Epithelial cell of prostate (primary cell): ENCODE data around the gene NAA60.

Experiments used
- DNase-seq: peaks from one replicate; pipeline ENCODE4 v3.0.0-alpha.2; 2011; ENCODE audit warnings: low read depth, low spot score
- H3K27ac ChIP-seq: fragments of 450-650 bp; 2 replicates; pipeline ENCODE4 v1.5.1; 2017; ENCODE audit warnings: mild to moderate bottlenecking

Gene NAA60

DNA sequence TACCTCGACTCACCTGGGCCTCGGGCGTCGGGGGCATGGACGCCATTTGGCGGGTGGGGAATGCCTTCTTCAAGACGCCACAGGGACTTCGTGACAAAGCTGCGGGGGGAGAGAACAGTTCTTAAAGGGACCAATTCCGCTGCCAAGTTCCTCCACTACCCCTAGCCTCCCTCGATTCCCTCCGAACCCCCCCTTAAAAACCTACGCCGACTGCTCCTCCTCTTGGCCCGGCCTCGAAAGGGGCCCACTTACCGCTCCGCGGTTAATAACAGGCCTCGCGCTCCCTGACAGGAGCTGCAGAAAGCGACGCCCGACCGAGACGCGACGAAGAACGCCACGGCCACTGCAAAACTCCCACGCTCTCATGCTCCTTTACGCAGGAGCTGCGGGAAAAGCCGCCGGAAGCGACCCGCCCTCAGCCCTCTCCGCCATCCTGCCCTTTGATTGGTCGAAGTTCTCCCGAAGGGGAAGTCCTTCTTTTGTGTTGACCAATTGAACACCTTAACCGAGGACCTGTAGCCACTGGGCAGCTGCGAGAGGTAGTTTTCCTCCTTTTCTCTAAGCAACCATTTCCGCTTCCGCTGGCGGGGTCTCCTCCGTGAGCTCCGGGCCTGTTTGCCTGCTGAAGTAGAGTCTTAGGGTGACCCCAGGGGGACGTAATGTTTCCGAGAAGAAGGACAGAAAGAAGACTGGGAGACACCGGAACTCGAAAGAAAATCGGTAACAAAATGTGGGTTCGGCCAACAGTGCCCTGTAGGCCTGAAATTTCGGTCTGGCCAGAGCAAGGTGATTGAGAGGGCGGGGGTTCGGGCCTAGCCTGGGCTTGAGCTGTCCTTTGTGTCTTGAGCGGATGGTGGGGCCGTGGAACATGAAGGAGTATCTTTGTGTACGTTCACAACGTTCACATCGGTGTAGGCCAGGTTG, at the start of gene NAA60, which contains the start of gene ZNF597:
Gene NAA60, plus strand, starts transcription at position 573 of the 924 bp plus-strand sequence. CDS start 32,548 bp downstream, outside the sequence.
Gene ZNF597, minus strand, starts transcription at position 397 of the 924 bp plus-strand sequence. Its CDS starts 351 bp downstream, at position 46.
- peak within 1 kb of the TSS; percentile 83 for H3K27ac ChIP-seq
- DNase-seq: peak; percentile 71

DNA sequence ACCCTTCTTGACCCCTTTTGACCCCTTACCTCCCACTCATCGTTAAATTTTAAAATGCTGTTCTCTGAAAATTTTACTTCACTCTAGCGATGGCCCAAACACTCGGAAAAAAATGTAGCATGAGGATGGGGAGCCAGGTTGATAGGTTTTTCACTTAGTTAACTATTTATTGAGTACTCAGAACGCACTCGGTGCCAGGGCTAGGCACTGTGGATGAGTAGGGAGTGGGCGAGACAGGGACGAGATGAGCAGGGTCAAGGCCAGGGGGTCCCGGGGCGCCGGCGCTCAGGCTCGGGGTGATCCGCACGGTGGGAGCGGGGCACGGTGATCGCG, 43.1 kb upstream of the NAA60 start:
- no peak for DNase-seq
- peak overlapping the region; percentile 75 for H3K27ac ChIP-seq

DNA sequence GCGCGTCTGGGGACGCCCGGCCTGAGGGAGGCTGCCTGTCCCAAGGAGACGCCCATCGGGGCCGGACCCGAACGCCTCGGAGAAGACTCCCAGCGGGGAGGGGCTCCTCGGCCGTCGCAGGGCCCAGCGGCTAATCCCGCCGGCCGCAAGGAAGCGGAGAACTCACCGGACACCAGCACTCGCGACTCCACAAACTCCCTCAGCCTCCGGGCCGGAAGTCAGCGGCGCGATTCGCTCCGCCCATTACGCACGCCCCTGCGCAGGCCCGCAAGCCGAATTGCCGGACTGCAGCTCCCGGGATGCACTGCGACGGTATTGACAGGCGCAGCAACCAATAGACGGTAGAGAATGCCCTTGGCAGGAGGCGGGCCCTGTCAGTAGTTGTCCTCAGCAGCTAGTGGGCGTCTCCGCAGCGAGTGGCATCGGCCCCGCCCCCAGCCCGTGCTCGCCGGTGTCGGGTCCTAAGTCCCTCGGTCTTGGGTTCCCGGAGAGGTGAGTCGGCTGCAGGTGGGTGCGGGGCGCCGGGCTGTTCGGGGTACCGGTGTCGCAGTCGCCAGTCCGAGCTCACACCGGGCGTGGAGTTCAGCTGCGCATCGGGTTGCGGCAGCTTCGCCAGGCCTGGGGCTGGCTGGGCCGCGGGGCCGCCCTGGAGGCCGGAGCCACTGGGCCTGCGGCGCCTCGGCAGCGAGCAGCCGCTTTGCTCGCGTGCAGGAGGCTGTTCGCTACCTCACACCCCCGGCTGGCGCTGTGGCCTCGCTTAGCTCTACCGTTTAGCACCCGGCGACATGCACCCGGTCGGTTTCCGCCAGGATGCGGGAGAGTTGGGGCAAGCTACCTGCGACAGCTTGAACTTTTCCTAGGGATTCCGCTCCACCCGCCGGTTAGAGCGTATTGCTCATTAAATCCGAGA, 42.4 kb upstream of the NAA60 start, which contains the start of the genes ZNF174 and ZSCAN32:
Gene ZNF174, plus strand, starts transcription at position 437 of the 910 bp plus-strand sequence. CDS start 790 bp downstream, outside the sequence.
Gene ZSCAN32, minus strand, starts transcription at position 226 of the 910 bp plus-strand sequence. CDS start 3,447 bp downstream, outside the sequence.
- DNase-seq: peak; percentile 95
- peak within 1 kb of the TSS; percentile 75 for H3K27ac ChIP-seq

DNA sequence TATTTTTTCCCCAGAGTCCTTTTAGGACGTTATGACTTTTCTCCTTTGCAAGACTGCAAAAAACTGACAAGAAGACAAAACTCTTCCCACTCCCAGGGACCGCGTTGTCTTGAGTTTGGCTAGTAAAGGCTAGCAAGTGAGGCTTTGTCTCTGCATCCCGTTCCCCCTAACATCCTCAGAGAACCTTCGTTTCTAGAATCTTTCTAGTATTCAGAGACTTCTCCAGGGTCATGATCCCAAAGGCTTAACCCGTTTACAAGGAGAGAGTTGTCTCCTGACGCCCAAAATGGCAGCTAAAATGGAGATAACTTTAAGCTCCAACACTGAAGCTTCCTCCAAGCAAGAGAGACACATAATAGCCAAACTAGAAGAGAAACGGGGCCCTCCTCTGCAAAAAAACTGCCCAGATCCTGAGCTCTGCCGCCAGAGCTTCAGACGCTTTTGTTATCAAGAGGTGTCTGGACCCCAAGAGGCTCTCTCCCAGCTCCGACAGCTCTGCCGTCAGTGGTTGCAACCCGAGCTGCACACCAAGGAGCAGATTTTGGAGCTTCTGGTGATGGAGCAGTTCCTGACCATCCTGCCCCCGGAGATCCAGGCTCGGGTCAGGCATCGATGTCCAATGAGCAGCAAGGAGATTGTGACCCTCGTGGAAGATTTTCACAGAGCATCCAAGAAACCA, 41.6 kb upstream of the NAA60 start:
- no peak for DNase-seq
- peak overlapping the region; percentile 75 for H3K27ac ChIP-seq

DNA sequence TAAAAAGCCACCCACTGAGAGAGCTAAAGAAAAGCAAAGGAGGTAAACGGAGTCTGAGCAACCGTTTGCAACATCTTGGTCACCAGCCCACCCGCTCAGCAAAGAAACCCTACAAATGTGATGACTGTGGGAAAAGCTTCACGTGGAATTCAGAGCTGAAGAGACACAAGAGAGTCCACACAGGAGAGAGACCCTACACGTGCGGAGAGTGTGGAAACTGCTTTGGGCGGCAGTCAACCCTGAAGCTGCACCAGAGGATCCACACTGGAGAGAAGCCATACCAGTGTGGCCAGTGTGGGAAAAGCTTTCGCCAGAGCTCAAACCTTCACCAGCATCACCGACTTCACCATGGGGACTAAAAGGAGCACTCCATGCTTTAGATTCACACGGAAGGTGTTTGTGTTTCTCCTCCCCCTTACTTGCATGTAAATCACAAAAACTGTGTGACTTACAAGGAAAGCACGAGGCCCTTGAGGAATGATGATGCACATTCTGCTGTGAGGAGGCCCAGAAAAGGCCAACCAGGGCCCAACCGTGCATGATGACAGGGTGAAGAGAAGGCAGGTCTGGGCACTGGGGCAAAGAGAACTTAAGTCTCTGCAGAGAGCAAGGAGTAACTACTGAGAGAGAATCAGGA, 34.8 kb upstream of the NAA60 start:
- DNase-seq: no peak

DNA sequence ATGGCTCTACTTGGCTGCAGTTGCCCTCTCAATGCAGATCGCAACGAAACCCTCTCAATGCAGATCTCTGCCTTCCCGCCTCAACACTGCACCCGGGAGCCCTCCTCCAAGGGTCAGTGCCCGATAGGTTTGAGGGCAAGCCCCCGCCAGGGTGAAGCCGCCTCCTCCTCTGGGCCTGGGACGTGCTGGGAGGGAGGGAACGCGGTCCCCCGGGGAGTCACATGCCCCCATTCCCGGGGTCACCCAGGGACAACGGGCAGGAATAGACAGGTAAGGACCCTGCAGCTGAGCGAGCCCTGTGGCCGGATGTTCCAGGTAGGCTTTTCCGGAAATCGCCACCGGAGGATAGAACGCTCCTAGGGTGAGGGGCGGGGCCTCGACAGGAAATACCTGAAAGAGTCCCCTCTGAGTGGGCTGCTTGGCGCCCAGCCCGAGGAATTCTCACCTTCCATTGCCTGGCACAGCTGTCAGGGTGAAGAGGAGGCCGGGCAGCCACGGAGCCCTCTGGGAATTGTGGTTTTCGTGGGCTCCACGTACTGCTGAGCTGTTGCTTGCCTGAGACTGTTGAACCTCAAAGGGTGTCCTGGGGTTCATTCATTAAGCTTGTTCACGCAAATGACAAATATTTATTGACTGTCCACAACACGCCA, 29.6 kb upstream of the NAA60 start:
- no peak overlapping the region for H3K27ac ChIP-seq
- no peak for DNase-seq

More for the DNA sequence above, 34.8 kb upstream of the NAA60 start:
- H3K27ac ChIP-seq: no peak overlapping the region

DNA sequence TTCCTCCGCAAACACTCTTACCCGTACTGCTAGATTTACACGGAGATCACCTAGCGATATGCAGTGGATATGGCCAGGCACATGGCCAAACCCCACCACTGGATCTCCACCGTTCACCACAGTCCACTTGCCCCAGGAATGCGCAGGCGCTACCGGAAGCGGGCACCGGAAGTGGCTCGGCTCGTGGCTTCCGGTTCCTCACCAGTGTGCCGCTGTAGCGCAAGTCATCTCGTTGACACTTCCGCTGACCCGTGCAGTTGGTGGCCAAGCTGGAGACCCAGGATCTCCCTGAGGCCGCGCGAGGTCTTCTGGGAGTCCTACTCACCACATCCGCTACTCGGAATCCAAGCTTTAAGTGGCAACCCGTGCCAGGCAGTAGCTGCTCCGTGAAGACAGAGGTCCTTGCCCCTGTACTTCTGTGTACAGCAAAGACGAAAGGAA, 11.7 kb upstream of the NAA60 start:
- no peak for DNase-seq
- no peak overlapping the region for H3K27ac ChIP-seq

DNA sequence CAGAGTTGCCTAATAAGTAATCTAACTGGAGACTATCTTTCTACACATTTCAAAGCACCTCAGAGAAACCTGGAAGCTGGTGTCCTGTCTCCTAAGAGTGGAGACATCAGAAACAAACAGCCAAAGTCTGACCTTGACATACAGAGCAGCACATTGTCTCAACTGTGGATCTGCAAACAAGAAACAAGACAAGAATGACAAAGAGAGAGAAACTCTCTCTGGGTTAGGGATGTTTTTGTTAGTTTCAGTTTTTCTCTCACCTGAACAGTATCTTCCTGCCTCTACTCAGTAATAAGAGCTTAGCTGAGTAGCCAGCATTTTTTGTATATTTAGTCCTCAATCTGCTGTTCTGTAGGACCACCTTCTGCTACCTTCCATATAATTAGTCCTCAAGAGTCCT, 9.1 kb upstream of the NAA60 start:
- DNase-seq: no peak
- H3K27ac ChIP-seq: no peak overlapping the region

DNA sequence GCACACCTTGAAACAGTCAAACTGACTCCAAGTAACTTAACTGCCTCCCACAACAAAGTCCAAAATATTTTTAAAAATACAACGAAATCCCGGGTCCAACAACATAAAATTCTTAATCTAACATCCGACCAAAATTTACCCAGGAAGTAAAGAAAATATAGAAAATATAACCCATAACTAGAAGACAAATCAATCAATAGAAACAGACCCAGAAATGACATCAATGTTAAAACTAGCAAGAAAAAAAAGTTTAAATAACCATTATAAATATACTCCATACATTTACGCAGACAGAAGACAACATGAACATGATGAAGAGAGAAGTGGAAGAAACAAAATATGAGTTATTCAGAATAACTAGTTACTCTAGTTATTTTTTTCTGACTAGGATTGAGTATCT, 3.8 kb upstream of the NAA60 start:
- no peak overlapping the region for H3K27ac ChIP-seq
- DNase-seq: no peak

DNA sequence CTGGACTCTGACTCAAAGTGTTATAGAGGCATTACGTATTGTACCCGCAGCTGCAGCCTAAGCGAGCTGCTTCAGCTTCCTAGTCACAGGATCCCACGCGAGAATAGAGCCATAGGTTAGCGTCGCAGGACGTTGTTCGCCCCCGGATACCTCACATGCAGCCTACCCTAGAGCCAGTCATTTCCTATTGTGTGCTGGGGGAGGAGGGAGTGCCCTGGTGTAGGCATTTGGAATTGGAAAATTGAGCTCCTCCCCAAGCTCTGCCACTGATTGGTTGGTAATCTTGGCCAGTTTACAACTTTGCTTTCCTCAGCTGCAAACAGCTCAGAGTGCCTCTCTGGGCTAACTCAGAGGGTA, 530 bp downstream of the NAA60 start:
- DNase-seq: peak; percentile 33
- H3K27ac ChIP-seq: peak overlapping the region; percentile 83

DNA sequence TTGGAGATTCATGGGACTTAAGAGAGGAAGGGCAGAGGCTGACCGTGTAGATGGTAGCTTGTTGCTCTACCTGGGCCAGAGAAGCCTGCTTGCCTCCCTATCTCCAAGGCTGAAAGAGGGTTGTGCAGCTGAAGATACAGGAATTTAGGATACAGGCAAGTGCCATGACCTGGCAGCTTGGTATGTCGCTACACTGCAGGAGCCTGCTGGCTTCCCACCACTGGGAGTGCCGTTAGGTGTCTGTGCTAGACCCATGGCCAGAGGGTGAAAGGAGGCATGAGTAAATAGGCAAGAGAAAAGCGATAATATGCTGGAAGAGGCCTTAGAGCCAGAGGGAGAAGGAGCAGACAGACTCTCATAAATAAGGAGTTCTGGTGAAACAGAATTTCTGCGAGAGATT, 10.6 kb downstream of the NAA60 start:
- DNase-seq: no peak
- no peak overlapping the region for H3K27ac ChIP-seq

DNA sequence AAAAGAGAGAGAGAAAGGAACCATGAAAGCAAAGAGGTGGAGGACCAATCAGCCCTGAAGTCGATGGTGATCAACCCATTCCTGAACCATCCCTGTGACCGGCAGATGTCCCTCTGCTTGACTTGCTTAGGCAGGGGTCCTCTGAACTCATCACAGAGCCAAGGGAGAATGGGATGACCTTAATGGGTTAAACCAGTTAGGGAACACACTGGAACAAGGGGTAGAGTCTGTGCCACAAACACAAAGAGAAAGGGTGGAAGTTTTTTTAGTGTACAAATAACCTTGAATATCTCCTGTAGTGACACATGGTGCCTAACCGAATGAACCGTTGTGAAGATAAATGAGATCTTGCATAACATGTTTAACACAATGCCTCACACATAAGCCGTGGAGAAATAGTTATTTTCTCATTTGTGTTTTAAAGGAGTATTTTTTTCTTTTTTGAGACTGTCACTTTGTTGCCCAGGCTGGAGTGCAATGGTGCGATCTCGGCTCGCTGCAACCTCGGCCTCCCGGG, 11.2 kb downstream of the NAA60 start:
- DNase-seq: no peak
- H3K27ac ChIP-seq: no peak overlapping the region

DNA sequence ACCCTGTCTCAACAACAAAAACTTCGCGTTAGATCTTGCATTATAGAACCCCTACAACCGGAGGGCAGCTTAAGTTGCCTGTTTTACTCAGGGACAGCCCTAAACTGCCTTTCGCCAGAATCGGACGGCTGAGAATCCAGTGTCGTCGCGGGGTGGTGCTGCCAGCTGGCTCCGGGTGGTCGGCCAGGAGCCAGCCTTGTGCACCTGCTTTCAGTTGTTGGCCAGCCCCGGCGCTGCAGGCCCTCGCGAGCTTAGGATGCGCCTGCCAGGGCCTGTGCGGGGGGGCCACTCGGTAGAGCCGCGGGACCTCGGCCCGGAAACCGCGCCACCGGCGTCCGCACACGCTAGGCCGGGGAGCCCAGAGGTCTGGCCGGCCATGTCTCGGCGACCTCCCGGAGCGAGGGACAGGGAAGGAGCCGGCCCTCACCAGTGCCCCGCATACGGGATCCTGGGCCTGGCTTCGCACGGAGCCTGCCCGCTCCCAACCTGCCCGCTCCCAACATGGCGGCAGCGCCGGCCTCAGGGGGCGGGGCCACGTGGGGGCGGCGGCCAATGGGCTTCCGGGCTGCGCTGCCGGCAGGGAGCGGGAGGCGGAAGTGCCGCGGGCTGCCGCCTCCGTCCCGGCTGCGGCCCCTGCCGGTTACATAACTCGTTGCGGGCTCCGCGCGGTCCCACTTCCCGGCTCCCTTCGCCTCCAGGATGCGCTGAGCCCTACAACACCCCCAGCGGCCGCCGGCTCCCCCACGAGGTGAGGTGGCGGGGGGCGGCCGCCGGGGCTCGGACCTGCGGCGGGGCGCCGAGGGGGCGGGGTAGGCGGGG, 14.2 kb downstream of the NAA60 start:
- DNase-seq: peak; percentile 49
- peak overlapping the region; percentile 80 for H3K27ac ChIP-seq

DNA sequence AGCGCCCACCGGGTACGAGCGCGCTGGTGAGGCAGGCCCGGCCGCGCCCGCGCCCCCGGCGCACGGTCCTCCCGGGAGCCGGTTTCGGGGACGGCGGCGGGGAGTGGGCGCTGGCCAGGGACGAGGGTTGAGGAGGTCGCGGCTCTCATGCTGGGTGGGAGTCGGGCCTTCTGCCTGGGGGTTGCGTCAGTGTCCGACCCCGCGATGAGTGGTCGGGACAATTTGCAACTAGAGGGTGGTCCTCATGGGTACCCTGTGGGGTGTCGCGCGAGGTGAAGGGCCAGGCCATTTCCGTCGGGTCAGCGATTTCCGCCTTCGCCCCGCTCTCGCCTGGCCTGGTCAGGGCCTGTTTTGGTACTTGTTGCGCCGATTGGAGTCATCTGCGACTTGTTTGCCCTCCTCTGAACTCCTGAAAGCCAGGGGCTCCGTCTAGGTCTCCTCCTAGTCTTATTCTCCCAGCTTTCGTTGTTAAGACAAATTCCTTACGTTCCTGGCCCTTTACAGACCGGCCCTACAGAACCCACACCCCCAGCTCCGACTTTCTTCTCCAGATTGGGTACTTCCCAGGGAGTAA, 14.9 kb downstream of the NAA60 start:
- H3K27ac ChIP-seq: peak overlapping the region; percentile 80
- DNase-seq: no peak

DNA sequence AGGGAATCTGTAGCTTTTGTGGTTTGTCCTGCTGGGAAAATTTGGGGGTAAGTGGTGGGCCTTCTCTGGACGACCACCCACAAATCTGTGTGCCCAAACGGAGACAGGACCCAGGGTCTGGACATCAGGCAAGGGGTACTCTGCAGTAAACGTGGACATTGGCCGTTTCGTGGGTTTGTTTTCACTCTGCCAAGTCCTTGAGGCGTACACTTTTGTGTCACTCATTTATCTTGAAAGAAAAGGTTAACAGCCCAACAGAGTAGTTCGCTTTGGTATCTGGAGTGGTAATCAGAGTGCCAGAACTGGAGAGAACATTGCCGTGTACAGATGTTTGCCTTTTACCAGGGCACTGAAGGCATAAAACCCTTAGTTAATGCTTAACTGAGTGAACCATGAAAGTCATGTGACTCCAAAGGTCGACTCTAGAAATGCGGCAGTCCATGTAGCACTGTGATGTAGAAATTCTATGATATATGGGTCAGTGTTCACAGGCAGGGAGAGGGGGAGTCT, 15.4 kb downstream of the NAA60 start:
- DNase-seq: no peak
- peak overlapping the region; percentile 80 for H3K27ac ChIP-seq

DNA sequence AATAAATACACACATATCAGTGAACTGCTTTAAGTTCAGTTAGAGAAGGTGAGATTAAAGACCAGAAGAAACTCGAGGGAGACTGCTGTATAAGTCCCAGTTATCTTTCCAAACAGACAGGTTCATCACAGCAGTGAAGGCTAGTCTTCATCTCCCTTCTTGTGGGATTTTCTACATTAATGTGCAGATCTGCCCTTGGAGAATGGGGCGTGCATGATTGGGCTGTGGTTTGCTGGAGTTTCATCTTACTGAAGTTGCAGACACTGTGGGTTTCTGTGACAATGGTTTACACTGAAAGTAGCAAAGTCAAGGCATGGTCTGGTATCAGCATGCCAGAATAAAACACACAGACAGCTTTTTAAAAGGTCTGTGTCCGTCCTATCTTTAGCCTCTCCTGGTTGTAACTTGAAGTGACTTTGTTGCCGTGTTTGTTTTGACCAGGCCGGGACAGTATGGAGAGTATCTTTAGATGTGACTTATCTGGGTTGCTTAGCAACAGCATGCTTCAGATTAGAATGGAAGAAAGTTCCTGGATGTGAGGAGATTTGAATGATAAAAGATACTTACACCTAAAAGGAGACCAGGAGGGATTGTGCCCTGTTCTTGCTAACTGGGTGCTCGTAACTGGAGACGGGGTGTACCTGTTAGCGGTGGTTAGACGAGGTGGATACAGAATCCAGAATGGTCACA, 16.1 kb downstream of the NAA60 start:
- peak overlapping the region; percentile 80 for H3K27ac ChIP-seq

DNA sequence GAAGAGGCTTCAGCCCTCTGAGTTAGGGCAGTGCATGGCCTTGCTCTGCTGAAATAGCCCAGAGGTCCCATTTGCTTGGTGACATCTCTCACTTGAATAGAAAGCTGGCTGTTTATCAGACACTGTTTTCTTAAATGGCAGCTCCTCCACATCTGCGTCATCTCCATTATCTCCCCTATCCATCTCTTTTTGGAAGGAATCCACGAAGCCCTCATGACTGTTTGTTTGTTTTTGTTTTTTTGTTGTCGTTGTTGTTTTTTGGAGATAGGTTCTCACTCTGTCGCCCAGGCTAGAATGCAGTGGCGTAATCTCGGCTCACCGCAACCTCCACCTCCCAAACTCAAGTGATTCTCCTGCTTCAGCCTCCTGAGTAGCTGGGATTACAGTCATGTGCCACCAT, 16.6 kb downstream of the NAA60 start:
- DNase-seq: no peak

More for the DNA sequence above, 16.1 kb downstream of the NAA60 start:
- DNase-seq: no peak

More for the DNA sequence above, 16.6 kb downstream of the NAA60 start:
- H3K27ac ChIP-seq: no peak overlapping the region
